Activated CD4-positive, alpha-beta T cell treated with anti-CD3 and anti-CD28 coated beads, Interleukin-10, Interleukin-2, amounts not matched to agents 100 ng/mL and 50 ng/mL, durations not matched to agents 16 hours and 8 hours (primary cell): ENCODE results near the gene RAC3.

Experiments
- DNase-seq: peaks from one replicate; pipeline ENCODE4 v3.0.0-alpha.2; 2020

The RAC3 gene

DNA sequence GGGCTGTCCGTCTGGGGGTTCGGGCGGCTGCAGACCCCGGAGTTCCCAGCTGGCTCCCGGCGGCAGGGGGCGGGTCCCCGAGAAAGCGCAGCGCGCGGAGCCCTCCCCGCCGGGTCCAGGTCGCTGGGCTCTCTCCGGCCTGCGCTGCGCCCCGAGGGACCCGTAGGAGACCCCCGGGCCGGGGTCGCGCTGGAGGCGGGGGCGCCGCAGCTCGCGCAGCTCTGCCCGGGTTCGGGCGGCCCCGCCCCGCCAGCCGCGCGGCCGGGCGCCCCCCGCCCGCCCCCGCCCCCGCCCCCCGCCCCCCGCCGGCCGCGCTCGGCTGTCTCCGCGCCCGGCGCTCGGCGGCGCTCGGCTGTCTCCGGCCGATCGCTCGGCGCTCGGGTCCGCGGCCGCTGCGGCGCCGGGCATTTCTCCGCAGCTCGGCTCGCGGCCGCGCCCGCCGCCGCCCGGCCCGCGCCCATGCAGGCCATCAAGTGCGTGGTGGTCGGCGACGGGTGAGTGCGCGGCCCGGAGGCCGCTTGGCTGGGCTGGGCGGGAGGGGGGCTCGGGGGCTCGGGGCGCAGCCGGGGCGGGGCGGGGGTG, at the start of gene RAC3:
Gene RAC3 (plus strand): TSS at position 376 of the 582 bp plus-strand sequence. CDS start 84 bp downstream, at position 460.
- no peak for DNase-seq

DNA sequence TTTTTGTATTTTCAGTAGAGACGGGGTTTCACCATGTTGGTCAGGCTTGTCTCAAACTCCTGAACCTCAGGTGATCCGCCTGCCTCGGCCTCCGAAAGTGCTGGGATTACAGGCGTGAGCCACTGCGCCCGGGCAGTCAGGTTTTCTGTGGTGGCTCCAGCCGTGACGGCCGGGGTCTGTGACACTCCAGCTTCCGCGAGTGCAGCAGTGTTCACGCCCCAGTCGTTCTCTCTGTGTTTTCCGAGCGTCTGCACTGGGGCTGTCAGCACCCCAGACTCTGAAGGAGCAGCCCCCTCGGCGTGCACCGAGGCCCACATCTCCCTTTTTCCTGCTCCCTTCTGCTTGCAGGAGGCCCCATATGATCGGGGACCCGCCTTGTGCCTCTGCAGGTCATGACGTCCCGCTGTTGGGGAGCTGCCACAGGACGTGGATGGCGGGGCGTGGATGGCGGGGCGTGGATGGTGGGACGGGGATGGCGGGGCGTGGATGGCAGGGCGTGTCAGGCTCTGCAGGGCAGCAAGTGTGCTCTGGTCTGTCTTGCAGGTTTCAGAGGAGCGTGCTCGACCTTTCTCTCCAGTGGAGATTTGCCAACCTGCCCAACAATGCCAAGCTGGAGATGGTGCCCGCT, 48.4 kb upstream of the RAC3 start:
- no peak for DNase-seq

DNA sequence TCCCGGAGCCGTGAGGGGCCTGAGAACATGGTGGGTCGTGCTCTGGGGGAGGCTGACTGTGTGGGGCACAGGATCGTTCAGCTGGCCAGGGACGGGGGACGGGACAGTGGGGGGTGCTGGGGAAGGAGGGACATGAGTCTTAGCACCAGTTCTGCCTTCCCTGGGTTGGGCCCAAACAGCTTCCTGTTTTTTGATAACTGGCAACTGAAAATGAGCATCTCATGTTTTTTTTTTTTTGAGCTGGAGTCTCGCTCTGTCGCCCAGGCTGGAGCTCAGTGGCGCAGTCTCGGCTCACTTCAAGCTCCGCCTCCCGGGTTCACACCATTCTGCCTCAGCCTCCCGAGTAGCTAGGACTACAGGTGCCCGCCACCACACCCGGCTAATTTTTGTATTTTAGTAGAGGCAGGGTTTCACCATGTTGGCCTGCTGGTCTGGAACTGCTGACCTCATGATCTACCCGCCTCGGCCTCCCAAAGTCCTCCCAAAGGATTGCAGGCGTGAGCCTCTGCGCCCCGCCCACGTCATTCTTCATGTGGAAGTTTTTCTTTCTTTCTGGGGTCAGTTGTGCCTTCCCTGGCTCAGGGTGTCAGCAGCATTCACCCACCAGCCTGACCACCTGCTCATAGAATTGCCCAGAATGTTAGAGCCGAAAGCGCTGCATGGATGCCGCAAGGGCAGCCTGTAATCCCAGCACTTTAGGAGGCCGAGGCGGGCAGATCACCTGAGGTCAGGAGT, 47.7 kb upstream of the RAC3 start:
- DNase-seq, result no peak

DNA sequence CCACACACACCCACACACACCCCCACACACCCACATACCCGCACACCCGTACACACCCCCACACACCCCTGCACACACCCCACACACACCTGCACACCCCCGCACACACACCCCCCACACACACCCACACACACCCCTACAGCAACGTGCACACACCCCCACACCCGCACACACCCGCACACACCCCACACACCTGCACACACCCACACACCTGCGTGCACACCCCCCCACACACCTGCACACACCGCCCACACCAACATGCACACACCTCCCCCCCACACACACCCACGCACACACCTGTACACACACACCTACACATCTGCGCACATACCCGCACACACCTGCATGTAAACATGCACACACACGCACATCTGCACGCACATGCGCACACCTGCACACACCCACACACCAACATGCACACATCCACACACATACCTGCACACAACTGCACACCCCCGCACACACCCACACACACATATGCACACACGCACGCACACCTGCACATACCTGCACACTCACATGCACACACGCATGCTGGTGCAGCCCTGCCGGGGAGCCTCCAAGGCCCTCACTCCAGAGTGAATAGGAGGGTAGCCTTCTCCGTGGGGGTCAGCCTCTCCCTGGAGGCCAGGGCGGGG, 46.6 kb upstream of the RAC3 start:
- DNase-seq, result no peak

DNA sequence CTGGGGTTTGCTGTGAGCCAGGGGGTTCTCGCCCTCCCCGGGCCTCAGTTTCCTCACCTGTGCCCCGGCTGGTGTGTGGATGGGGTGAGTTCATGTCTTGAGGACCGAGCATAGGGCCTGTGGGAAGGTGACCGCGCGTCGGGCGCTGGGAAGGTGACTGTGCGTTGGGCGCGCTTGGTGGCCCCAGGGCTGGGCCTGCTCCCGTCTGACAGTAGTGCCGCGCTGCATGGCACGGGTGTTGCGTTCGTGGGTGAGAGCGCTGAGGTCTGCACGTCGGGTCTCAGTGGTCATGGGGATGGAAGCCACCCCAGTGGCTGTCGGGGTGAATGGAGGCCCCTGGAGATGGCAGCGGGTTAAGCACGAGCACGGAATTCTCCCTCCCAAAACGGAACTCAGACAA, 44.9 kb upstream of the RAC3 start:
- DNase-seq, result no peak

DNA sequence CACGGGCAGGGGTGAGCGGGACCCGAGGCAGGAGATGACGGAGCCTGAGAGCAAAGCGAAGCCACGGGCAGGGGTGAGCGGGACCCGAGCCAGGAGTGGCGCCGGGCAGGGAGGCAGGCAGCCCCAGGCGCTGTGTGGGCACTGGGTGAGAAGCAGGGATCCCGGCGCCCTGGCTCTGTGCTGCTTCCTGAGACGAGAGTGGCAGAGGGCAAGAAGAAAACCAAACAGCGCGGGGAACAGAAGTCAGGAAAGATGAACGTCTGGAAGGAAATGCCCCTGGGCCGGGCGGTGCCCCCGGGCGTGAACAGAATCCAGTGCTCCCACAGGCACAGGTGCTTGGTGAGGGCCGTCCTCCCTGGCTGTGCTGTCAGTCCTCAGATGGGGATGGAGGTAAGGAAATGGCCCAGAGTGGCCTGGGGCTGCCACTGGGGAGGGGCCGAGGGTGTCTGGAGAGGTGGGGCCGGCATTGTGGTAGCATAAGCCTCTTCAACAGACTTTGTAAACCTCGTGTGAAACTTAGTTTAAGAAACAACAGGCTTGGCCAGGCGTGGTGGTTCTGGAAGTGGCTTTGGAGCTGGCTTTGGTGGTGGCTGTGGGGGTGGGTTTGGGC, 44.2 kb upstream of the RAC3 start:
- no peak for DNase-seq

DNA sequence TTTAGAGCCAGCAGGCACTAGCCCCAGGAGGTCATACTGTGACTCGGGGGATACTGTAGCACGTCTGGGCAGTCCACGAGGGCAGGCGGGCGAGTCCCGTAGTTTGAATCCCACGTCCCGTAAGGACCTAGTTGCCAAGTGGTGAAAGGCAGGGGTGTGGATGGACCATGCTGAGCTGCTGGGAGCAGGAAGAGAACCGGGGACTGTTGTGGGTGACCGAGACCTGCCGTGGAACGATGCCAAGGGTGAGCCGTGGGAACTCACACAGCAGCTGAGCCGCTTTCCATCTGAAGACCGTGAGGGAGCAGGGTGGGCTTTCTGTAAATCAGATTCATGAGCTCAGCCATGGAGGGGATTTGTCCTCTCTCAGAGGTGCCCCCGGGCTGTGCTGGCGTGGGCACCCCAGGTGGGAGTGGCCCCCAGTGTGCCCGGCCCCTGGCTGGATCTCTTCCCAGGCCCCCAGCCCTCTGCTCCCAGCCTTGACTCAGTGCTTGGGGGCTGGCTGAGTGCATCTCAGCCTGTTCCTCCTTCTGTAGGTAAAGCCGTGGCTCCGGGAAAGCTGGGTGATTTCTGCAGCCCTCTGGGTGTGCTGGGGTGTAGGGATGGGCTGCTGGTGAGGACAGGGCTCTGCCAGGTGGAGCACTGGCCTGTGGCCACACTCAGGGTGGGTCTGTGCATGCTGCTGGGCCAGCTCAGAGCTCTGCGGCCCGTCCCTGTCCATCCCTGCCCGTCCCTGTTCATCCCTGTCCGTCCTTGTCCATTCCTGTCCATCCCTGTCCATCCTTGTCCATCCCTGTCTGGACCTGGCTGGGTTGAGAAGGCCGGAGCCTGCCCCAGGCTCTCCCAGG, 40.4 kb upstream of the RAC3 start:
- DNase-seq, result no peak

DNA sequence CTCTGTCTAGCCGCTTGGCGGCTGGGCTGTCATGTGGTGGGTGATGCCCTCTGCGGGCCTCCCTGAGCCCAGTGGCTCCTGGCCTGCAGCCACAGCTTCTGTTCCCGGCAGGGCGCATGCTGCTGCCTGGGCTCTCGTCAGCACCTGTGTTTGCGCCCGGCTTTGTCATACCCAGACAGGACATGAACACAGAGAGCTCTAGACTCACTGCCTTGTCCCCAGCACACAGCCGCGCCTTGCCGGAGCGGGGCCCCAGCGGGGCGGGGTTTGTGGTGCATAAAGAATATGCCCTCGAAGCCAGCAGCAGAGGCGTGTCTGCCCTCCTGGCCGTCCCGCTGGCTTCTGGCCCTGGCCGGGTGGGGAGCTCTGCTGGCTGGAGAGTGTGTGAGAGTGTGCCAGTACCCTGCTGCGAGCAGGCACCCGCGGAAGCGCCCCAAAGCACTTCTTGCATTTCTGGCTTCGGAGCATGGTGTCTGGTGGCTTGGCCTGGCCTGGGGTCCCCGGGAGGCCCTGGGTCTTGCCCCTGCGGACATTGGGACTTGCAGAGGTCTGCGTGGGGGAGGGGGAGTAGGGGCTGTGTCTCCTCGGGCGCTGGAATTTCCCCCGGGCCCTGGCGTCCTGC, 39.7 kb upstream of the RAC3 start:
- no peak for DNase-seq

DNA sequence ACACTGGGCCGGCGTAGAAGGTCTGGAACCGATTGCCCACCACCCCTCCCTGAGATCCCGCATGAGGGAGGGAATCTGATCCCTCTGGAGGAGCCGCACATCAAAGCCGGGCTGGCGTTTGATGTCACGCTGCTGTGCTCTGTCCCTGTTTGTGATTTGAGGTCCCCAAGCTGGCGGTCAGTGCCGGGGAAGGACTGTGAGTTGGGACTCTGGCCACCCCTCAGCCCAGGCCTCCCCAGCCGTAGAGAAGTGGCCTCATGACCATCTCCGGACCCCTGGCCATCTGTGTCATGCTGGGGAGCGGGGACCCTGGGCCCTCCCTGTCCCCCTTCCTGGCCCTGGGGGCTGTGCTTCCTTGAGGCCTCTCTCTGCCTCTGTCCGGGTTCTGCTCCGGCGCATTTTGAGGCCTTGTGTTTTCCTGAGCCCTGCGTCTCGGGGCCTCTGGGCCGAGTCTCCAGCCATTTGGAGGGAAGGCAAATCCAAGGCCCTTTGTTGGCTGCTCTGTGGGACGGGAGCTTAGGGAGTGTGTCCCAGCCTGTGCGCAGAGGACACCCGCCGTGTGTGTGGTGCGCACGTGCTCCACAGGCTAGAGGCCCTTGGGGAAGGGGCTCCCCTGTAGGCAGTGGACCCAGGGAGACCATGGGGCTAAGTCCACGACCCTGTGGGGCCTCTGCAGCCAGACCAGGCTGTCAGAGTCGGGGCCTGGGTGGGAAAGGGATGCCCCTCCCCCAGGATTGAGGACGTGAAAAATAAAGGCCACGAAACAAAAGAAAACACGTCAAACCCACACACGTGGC, 39.0 kb upstream of the RAC3 start:
- no peak for DNase-seq

DNA sequence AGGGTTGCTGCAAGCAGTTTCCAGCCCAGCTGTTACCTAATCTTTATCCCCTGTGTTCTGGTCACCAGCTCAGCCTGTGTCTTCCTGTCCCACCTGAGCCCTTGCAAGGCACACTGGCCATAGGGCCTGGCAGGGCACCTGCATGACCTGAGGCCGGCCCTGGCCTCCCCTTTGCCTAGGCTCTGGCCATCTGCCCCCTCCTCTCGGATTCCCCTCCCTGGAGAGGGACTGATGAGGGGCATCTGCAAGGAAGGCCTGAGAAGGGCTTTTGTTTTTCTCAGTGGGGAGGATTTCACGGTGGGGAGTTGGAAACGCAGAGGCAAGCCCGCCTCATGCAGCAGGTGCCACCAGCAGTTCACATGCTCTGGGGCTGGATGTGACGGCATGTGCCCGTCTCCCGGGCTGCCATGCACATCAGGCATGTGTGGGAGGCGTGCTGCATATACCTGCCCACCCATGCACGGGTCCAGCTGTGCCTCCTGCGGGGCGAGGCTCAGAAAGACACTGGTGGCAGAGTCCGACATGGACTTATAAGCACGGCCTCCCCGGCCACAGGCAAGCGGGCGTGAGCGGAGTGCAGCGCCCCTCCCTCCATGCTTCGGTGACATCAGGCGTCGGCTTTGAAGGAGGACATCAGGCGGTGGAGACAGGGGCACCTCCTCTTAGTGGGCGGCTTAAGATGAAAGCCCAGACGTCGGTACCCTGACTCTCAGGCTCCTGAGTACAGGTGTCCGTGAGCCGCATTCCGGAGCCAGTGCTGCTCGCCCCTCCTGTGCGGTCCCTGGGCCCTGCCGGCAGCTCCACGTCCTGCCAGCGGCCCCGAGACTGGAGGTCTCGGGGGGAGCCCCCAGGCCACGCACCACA, 37.5 kb upstream of the RAC3 start:
- no peak for DNase-seq

DNA sequence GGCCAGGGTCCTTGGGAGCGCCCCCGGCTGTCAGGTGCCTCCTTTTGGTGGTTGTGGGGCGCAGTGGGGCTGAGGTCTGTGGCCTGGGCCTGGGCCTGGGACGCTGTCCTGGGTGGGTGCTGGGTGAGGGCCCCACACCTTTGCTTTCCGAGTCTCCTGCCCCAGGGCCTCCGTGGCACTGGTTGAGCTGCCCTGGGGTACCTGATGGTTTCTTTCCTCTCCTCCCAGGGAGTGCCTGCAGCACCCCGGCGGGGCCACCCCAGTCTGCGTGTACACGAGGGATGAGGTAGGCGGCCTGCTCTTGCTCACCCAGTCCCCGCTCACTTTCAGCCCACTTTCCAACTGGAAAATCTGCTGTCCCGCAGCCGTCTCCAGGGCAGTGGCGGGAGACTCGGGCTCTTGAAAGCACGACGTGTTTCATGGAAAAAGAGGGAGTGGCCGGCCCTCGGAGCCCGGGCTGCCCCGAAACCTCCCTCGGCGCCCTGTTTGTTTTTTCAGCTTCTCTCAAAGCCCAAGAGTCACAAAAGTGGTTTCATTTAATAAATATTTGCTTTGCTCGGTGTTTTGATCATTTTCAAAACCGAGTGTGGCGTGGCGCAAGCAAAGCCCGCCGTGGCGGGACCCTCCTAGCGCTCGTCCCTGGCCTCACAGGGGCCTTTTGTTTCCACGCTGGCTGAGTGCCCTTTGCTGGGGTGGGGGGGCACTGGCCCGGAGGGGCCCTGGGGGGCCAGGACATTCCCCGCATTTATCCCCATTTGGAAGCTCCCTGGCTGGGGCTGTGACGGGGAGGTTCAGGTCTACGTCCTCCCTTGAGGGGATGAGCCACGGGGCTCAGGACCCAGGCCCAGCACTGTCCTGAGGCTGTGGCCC, 36.6 kb upstream of the RAC3 start:
- DNase-seq, result no peak

DNA sequence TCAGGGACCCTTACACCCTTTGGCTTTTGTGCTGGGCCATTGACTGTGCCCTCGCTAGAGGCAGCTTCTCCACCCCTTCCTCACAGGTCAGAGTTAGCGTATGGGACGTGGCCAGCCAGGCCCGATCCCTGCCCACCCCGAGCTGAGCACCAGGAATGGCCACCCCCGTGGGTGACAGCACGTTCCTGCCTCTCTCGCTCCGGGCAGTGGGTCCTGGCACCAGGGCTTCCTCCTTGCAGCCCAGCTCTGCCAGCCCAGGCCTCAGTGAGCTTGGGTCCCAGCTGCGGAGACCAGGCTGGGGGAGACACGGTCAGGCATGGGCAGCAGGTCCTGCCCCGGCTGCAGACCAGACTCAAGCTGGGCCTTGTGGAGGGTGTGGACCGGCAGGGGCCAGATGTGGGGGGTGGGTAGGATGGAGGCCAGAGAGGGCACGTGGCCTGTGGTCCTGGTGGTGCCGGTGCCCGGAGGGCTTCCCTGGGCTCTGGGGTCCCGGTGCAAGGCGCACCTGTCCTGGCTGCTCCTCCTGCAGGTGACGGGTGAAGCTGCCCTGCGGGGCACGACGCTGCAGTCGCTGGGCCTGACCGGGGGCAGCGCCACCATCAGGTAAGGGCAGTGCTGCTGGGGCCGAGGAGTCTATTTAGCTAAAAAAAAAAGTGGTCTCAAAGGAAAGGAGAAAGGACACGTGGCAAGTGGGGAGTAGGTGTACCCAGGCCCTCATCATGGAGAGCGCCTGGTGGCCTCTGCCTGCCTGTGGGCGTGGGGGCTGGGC, 35.8 kb upstream of the RAC3 start:
- no peak for DNase-seq

DNA sequence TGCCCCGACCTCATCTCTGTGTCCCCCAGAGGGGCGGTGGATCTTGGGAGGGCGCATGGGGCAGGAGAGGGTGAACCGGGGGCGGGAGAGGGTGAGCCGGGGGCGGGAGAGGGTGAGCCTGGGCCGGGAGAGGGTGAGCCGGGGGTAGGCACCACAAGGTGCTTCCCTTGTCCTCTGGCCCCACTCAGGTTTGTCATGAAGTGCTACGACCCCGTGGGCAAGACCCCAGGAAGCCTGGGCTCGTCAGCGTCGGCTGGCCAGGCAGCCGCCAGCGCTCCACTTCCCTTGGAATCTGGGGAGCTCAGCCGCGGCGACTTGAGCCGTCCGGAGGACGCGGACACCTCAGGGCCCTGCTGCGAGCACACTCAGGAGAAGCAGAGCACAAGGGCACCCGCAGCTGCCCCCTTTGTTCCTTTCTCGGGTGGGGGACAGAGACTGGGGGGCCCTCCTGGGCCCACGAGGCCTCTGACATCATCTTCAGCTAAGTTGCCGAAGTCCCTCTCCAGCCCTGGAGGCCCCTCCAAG, 35.2 kb upstream of the RAC3 start:
- DNase-seq, result no peak

DNA sequence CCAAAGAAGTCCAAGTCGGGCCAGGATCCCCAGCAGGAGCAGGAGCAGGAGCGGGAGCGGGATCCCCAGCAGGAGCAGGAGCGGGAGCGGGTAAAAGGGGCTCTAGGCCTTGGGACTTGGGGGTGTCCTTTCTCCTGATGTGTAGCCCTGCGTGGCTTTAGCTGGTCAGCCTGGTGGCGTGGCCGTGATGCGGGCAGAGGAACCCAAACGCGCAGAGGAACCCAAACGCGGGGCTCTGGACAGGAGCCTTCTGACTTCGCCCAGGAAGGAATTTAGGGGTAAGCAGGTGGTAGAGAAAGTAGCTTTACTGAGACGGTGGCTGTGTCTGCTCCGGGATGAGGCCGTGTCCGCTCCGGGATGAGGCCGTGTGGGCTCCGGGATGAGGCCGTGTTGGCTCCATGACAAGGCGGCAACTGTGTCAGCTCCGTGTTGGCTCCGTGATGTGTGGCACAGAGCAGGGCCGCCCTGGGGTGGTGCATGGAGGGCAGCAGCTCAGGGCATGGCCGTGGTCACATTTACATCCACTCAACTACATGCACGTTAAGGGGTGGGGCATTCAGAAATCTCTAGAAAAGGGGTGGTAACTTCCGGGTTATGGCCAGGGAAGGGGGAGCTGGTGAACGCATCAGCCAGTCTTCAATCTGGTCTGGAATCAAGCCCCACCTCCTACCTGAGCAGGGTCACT, 34.6 kb upstream of the RAC3 start:
- DNase-seq, result no peak

DNA sequence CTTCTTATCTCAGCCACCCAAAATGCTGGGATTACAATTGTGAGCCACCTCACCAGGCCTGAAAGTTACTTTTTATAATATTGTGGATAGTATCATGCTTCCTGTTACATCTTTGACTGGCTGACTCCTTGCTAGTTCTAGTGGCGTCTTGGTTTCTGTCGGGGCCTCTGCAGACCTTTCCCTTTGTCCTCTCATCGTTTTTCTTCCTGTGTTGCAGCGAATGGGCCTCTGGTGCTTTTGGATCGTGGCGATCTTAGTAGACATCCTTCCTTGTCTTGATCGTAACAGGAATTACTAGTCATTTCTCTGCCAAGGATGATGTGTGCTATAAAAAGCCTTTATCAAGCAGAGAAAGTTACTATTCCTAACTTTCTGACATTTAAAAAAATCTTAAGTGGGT, 33.3 kb upstream of the RAC3 start:
- no peak for DNase-seq

DNA sequence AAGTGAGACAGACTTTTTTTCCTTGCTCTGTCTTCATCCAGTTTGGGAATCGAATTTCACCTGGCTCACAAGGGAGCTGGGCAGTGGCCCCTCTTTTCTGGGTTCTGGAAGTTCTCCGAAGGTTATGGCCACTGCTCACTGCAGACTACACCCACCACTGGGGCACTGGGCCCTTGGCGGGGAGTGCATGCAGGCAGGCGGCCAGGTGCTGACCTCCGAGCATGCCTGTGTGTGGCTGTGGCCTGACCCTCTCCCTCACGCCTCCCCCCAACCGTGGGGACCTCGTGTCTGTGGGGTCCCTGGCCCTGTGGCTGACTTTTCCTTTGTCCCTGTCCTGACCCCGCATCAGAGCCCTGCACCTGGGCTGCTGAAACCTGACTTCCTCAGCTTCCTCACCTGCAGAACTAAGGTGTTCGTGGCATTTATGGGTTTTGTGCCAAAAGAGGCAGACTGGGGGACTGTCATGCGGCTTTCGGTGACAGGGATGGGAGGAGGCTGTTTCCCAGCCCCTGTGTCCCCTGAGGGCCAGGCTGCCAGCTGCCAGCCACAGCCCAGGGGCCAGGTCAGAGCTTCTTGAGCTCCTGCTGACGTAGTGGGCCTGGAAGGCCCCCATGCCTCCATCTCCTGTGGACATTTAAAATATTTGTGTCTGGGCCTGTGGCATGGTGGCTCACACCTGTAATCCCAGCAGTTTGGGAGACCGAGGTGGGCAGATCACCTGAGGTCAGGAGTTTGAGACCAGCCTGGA, 32.6 kb upstream of the RAC3 start:
- no peak for DNase-seq

DNA sequence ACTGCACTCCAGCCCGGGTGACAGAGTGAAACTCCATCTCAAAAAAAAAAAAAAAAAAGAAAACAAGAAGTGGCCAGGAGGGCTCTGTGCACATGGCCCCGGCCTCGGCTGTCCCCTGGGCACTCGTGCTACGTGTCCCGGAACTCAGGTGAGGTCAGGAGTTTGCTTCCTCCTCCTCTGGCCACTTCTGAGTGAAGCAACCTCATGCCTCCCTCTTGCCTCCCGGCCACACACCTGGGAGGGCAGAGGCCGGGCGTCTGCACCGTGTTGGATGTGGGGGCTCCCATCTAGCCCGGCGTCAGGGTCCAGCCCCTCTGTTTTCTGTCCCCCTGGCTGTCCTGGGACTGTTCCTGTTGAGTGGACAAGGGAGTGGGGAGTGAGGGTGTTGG, 31.9 kb upstream of the RAC3 start:
- no peak for DNase-seq
